ENCODE results near the gene ABL2.

Gene ABL2

DNA sequence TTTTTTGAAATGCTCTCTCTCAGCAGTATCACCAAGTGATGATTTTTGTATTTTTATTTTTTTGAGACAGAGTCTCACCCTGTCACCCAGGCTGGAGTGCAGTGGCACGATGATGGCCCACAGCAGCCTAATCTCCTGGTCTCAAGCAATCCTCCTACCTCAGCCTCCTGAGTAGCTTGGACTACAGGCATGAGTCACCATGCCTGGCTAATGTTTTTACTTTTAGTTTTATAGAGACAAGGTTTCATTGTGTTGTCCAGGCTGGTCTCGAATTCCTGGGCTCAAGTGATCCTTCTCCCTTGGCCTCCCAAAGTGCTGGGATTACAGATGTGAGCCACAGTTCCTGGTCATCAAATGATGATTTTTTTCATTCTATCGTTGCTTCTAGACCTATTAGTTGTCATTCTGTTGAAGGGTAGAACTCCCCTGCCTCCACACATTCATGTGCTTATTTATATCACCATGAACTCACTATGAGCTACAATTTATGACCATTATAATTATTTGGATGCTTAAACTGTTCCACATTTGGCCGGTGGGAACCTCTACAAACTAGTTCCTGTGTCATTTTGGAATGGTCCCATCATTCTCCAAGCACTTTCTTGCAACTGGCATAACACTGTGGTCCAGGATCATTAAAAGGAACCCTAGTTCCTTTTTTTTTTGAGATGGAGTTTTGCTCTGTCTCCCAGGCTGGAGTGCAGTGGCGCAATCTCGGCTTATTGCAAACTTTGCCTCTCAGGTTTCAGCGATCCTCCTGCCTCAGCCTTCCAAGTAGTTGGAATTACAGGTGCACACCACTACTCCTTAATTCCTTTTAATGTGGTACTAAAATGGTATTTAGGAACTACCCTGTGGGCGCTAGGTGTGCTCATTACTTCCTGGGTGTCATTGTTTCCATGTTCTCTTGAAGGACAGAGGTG is 167.9 kb downstream of the ABL2 start:
- H3K27me3 ChIP-seq (ENCODE audit: control insufficient read depth in 1 of 2, insufficient read depth in 2 of 2, low read length in 2 of 2): no peaks in the 10 kb centered on the region
- peaks cover 20% of the 10 kb centered on the region for H3K36me3 ChIP-seq (ENCODE audit: insufficient read depth, low read length)
- no peak overlapping the region for H3K27ac ChIP-seq (ENCODE audit: low read depth, low read length)
- peaks cover 5% of the 10 kb centered on the region for H3K4me1 ChIP-seq (ENCODE audit: insufficient read depth, low read length)
- no peaks in the 10 kb centered on the region for H3K9me3 ChIP-seq (ENCODE audit: low read length)
- H3K9ac ChIP-seq (ENCODE audit: low read length): no peak overlapping the region
- no peak overlapping the region for H3K4me3 ChIP-seq (ENCODE audit: low read depth in 1 of 2, low read length in 2 of 2)

DNA sequence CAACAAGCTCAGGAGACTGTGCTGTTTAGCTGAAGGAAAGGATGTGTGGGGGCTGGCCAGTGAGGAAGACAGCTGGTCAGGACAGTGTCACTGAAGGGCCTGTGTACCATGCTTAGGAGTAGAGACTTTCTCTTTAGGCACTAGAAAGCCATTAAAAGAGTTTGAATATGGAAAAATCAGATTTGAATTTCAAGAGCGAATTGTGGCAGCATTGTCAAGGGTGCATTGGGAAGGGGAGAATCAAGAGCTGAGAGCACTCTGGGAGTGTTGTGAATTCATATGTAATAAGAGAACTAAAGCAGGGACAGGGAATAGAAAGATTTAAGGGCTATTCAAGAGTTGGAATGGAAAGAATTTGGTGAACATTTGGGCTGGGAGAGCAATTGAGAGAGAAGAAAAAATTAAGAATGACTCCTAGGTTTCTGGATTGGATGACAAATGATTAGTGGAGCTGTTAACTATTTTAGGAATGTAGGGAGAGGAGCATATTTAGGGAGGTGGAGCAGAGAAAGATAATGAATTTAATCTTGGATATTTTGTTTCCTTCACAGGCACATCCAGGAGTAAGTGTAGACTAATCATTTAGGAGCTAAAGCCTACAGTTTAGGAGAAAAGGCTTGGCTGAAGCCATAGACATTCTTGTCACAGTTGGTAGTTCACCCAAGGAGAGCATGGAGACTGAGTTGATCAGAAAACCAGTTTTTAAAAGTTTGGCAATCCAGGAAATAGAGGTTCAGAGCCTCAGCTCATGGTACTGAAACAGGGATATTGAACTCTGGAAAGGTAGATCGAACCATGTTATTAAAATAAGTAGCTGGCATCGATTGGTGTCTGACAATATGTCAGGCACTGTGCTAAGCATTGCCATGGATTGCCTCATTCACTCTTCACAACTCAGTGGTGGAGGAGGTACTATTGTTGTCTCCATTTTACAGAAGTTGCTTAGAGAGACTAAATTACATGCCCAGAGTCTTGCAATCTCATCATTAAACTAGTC is 170.7 kb downstream of the ABL2 start:
- no peaks in the 10 kb centered on the region for H3K9me3 ChIP-seq (ENCODE audit: low read length)
- no peak overlapping the region for H3K9ac ChIP-seq (ENCODE audit: low read length)
- H3K27me3 ChIP-seq (ENCODE audit: control insufficient read depth in 1 of 2, insufficient read depth in 2 of 2, low read length in 2 of 2): no peaks in the 10 kb centered on the region
- H3K4me1 ChIP-seq (ENCODE audit: insufficient read depth, low read length): peaks cover 5% of the 10 kb centered on the region
- H3K4me3 ChIP-seq (ENCODE audit: low read depth in 1 of 2, low read length in 2 of 2): no peak overlapping the region
- peaks cover 18% of the 10 kb centered on the region for H3K36me3 ChIP-seq (ENCODE audit: insufficient read depth, low read length)
- no peak overlapping the region for H3K27ac ChIP-seq (ENCODE audit: low read depth, low read length)

DNA sequence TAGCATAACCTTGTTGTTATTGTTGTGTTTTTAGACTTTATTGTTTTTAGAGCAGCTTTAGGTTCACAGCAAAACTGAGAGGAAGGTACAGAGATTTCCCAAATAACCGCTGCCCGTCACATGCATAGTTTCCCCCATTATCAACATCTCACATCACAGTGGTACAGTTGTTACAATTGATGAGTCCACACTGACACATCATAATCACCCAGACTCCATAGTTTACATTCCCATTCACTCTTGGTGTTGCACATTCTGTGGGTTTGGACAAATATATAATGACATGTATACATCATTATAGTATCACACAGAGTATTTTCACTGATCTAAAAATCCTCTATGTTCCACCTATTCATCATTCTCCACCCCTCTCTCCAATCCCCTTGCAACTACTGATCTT is 173.5 kb downstream of the ABL2 start:
- Histone ChIP-seq H3K4me1 (ENCODE audit: insufficient read depth, low read length) (peaks cover 5% of the 10 kb centered on the region), H3K27ac (ENCODE audit: low read depth, low read length) (no peak overlapping the region), H3K9ac (ENCODE audit: low read length) (no peak overlapping the region), H3K4me3 (ENCODE audit: low read depth in 1 of 2, low read length in 2 of 2) (no peak overlapping the region), H3K9me3 (ENCODE audit: low read length) (no peaks in the 10 kb centered on the region), H3K27me3 (ENCODE audit: control insufficient read depth in 1 of 2, insufficient read depth in 2 of 2, low read length in 2 of 2) (no peaks in the 10 kb centered on the region), H3K36me3 (ENCODE audit: insufficient read depth, low read length) (peaks cover 15% of the 10 kb centered on the region)

- H3K9me3 ChIP-seq (ENCODE audit: low read length): no peaks in the 10 kb centered on the region
- no peaks in the 10 kb centered on the region for H3K27me3 ChIP-seq (ENCODE audit: control insufficient read depth in 1 of 2, insufficient read depth in 2 of 2, low read length in 2 of 2)
- peaks cover 2% of the 10 kb centered on the region for H3K4me1 ChIP-seq (ENCODE audit: insufficient read depth, low read length)
- peaks cover 15% of the 10 kb centered on the region for H3K36me3 ChIP-seq (ENCODE audit: insufficient read depth, low read length)
- no peak overlapping the region for H3K4me3 ChIP-seq (ENCODE audit: low read depth in 1 of 2, low read length in 2 of 2)
- no peak overlapping the region for H3K9ac ChIP-seq (ENCODE audit: low read length)
- no peak overlapping the region for H3K27ac ChIP-seq (ENCODE audit: low read depth, low read length)
These were observed 176.0 kb downstream of the ABL2 start for GRCh38 chr1:179053486-179053885.

- no peak overlapping the region for H3K4me3 ChIP-seq (ENCODE audit: low read depth in 1 of 2, low read length in 2 of 2)
- H3K36me3 ChIP-seq (ENCODE audit: insufficient read depth, low read length): peaks cover 15% of the 10 kb centered on the region
- no peaks in the 10 kb centered on the region for H3K27me3 ChIP-seq (ENCODE audit: control insufficient read depth in 1 of 2, insufficient read depth in 2 of 2, low read length in 2 of 2)
- no peaks in the 10 kb centered on the region for H3K9me3 ChIP-seq (ENCODE audit: low read length)
- H3K9ac ChIP-seq (ENCODE audit: low read length): no peak overlapping the region
- H3K4me1 ChIP-seq (ENCODE audit: insufficient read depth, low read length): peaks cover 6% of the 10 kb centered on the region
- H3K27ac ChIP-seq (ENCODE audit: low read depth, low read length): no peak overlapping the region
These were observed 176.7 kb downstream of the ABL2 start for GRCh38 chr1:179052776-179053175.
